H1 (cell line): ENCODE results near the gene HHAT.

Experiments used
- JUND ChIP-seq: IDR thresholded peaks from 2 replicates; pipeline ENCODE4 v1.6.1; 2011; ENCODE audit warnings: mild to moderate bottlenecking, improper control_type of control experiment, low read length
- POLR2A ChIP-seq, 2 experiments: IDR thresholded peaks; 1 replicate in 1 of 2; 2 replicates in 1 of 2; pipeline ENCODE4 v1.6.1; 2011; ENCODE audit warnings: low read depth in 2 of 2, low read length in 2 of 2, mild to moderate bottlenecking in 2 of 2; ENCODE audit errors: control extremely low read depth in 1 of 2

- TF ChIP-seq JUND (no peak), POLR2A (IDR thresholded peaks at IDR 0.05; ENCODE audit: control extremely low read depth in 1 of 2, low read depth in 2 of 2, low read length in 2 of 2) (no peak)
Measured at GRCh38 chr1:210700511-210700910, 371.8 kb downstream of the HHAT start.
